OCI-LY3 (cell line): ENCODE data around the gene SLC1A7.

Experiments used
- H2AFZ ChIP-seq: fragments of 200-600, 300-600 bp; shearing (Covaris generic); 2 replicates; pipeline ENCODE4 v1.6.0; 2014; ENCODE audit warnings: antibody characterized with exemption, low read depth, low read length
- H3K27ac ChIP-seq: fragments of 200-600, 300-600 bp; sonication (generic); 2 replicates; pipeline ENCODE4 v1.5.1; 2014; ENCODE audit warnings: mild to moderate bottlenecking, low read length, moderate library complexity, mixed read lengths
- H3K27me3 ChIP-seq: fragments of 200-600, 300-600 bp; sonication (generic); 2 replicates; pipeline ENCODE4 v1.6.1; 2014; ENCODE audit warnings: low read depth, low read length, mixed read lengths
- H3K36me3 ChIP-seq: fragments of 200-600, 300-600 bp; sonication (generic); replicated peaks from 2 replicates; pipeline ENCODE3; 2014; ENCODE audit warnings: low read depth, low read length, mixed read lengths
- H3K4me1 ChIP-seq: fragments of 300-600, 200-600 bp; sonication (generic); 2 replicates; pipeline ENCODE4 v1.6.1; 2014; ENCODE audit warnings: low read length, mixed read lengths
- H3K4me2 ChIP-seq: fragments of 200-600, 300-600 bp; sonication (generic); 2 replicates; pipeline ENCODE4 v1.6.1; 2014; ENCODE audit warnings: low read length, mixed read lengths
- H3K4me3 ChIP-seq: fragments of 300-600, 200-600 bp; sonication (generic); 2 replicates; pipeline ENCODE4 v1.5.1; 2014; ENCODE audit warnings: antibody characterized with exemption, mild to moderate bottlenecking, low read length, moderate library complexity
- H3K79me2 ChIP-seq: fragments of 300-600, 200-600 bp; shearing (Covaris generic); 2 replicates; pipeline ENCODE4 v1.6.1; 2014; ENCODE audit warnings: mild to moderate bottlenecking, low read length, mixed read lengths
- H3K9ac ChIP-seq: fragments of 300-600, 200-600 bp; shearing (Covaris generic); 2 replicates; pipeline ENCODE4 v1.6.0; 2014; ENCODE audit warnings: mild to moderate bottlenecking, low read length, moderate library complexity
- H3K9me3 ChIP-seq: fragments of 200-600, 300-600 bp; shearing (Covaris generic); 2 replicates; pipeline ENCODE4 v1.6.1; 2014; ENCODE audit warnings: low read length, mixed read lengths; ENCODE audit not compliant: insufficient read depth
- H4K20me1 ChIP-seq: fragments of 200-600, 300-600 bp; sonication (generic); 2 replicates; pipeline ENCODE4 v1.6.1; 2016; ENCODE audit warnings: low read length, mixed read lengths; ENCODE audit not compliant: insufficient read depth
- CTCF ChIP-seq: fragments of 200-600, 300-600 bp; sonication (generic); IDR thresholded peaks from 2 replicates; pipeline ENCODE4 v1.5.1; 2014; ENCODE audit warnings: antibody characterized with exemption, low read length, low read depth
- EZH2phosphoT487 ChIP-seq: fragments of 200-600 bp; shearing (Covaris generic); IDR thresholded peaks from 2 replicates; pipeline ENCODE4 v1.6.1; 2018; ENCODE audit warnings: antibody characterized with exemption, mixed run types, low read depth

Gene SLC1A7

GRCh38 chr1:53093778-53094532, 48.5 kb downstream of the SLC1A7 start:
- Histone ChIP-seq H3K27ac (no peak overlapping the region), H3K9ac (no peak overlapping the region), H3K4me1 (no peaks in the 10 kb centered on the region), H2AFZ (no peak overlapping the region), H3K27me3 (no peaks in the 10 kb centered on the region), H4K20me1 (no peaks in the 10 kb centered on the region), H3K36me3 (no peaks in the 10 kb centered on the region), H3K4me3 (no peak overlapping the region), H3K4me2 (no peak overlapping the region), H3K9me3 (no peaks in the 10 kb centered on the region), H3K79me2 (no peaks in the 10 kb centered on the region)
- no peak for TF ChIP-seq CTCF
- no peak for TF ChIP-seq EZH2phosphoT487

GRCh38 chr1:53093451-53093754, 49.0 kb downstream of the SLC1A7 start:
- no peaks in the 10 kb centered on the region for H3K9me3 ChIP-seq
- TF ChIP-seq CTCF (no peak), EZH2phosphoT487 (no peak)
- H3K4me1 ChIP-seq, result no peaks in the 10 kb centered on the region
- no peaks in the 10 kb centered on the region for H3K79me2 ChIP-seq
- H3K27ac ChIP-seq, result no peak overlapping the region
- H3K9ac ChIP-seq, result no peak overlapping the region
- H3K4me2 ChIP-seq, result no peak overlapping the region
- H2AFZ ChIP-seq, result no peak overlapping the region
- H4K20me1 ChIP-seq, result no peaks in the 10 kb centered on the region
- no peaks in the 10 kb centered on the region for H3K27me3 ChIP-seq
- no peaks in the 10 kb centered on the region for H3K36me3 ChIP-seq
- no peak overlapping the region for H3K4me3 ChIP-seq

GRCh38 chr1:53092659-53093450, 49.6 kb downstream of the SLC1A7 start:
- Histone ChIP-seq H4K20me1 (no peaks in the 10 kb centered on the region), H3K4me1 (no peaks in the 10 kb centered on the region), H2AFZ (no peak overlapping the region), H3K4me2 (no peak overlapping the region), H3K27me3 (no peaks in the 10 kb centered on the region), H3K9ac (no peak overlapping the region), H3K4me3 (no peak overlapping the region), H3K79me2 (no peaks in the 10 kb centered on the region), H3K27ac (no peak overlapping the region), H3K36me3 (no peaks in the 10 kb centered on the region), H3K9me3 (no peaks in the 10 kb centered on the region)
- TF ChIP-seq CTCF, result no peak
- no peak for TF ChIP-seq EZH2phosphoT487

GRCh38 chr1:53091841-53092645, 50.4 kb downstream of the SLC1A7 start:
- Histone ChIP-seq H3K9ac (no peak overlapping the region), H3K79me2 (no peaks in the 10 kb centered on the region), H3K27me3 (no peaks in the 10 kb centered on the region), H3K4me3 (no peak overlapping the region), H3K4me2 (no peak overlapping the region), H3K36me3 (no peaks in the 10 kb centered on the region), H3K9me3 (no peaks in the 10 kb centered on the region), H3K27ac (no peak overlapping the region), H3K4me1 (no peaks in the 10 kb centered on the region), H4K20me1 (no peaks in the 10 kb centered on the region), H2AFZ (no peak overlapping the region)
- TF ChIP-seq CTCF, result no peak
- no peak for TF ChIP-seq EZH2phosphoT487
